HCT116 (cell line): Measurements from ENCODE around the gene PGBD1. TPM values are rescaled to one million over a fixed set of nuclear protein-coding genes. Genes with fewer than 3 reads are reported as not detected.
A peak's percentile ranks its signal among the peaks of the same experiment; 100 is the strongest.

Experiments
- ATAC-seq: fragments of 200-7000 bp; cut with Tn5 transposase; 2 replicates; pipeline ENCODE4 v1.9.1; 2020; ENCODE audit warnings: mild to moderate bottlenecking, moderate library complexity
- BruUV-seq: library from RNA; stranded (reverse); fragments of 400-500 nt; replicated peaks from 2 replicates; lab custom pipeline; 2021; lab: Mats Ljungman, UMichigan
- CTCF ChIA-PET: fragments of 300-600 bp; sonication (Branson Sonifier 250); formaldehyde crosslinking; loops from one replicate; lab custom pipeline; 2021; ENCODE audit warnings: antibody characterized with exemption; lab: Charles Lee
- POLR2A ChIA-PET: fragments of 300-600, 350-600 bp; sonication (Branson Sonifier 250); formaldehyde crosslinking; loops from one replicate; lab custom pipeline; 2021; ENCODE audit warnings: antibody characterized with exemption; lab: Charles Lee
- RAD21 ChIA-PET, 2 experiments: fragments of 300-600 bp; sonication (Branson Sonifier 250); formaldehyde crosslinking; loops; one replicate each; lab custom pipeline; 2023; ENCODE audit warnings: low total read pairs in 2 of 2; ENCODE audit not compliant: uncharacterized antibody in 2 of 2, unreplicated experiment in 2 of 2, low non-redundant PET in 1 of 2; lab: Charles Lee
- DNase-seq: peaks from one replicate; pipeline ENCODE4 v3.0.0-alpha.2; 2010; ENCODE audit warnings: low read depth, low spot score
- H2AFZ ChIP-seq: fragments of 200-600 bp; shearing (Covaris generic), sonication (generic); 2 replicates; pipeline ENCODE4 v1.6.1; 2017; ENCODE audit warnings: low read depth, mixed run types, mixed read lengths, antibody characterized with exemption, low read length; ENCODE audit not compliant: poor library complexity, severe bottlenecking
- H3K27ac ChIP-seq: 2 replicates; pipeline ENCODE4 v1.5.1; 2012; ENCODE audit warnings: low read depth, low read length
- H3K27me3 ChIP-seq: fragments of 200-600 bp; sonication (generic); 2 replicates; pipeline ENCODE4 v1.6.1; 2016; ENCODE audit warnings: mixed run types, low read length, mixed read lengths; ENCODE audit not compliant: insufficient read depth
- H3K36me3 ChIP-seq, 2 experiments: fragments of 200-500 bp in 1 of 2; fragments of 200-600 bp in 1 of 2; sonication (Bioruptor generic) in 1 of 2; sonication (generic) in 1 of 2; 2 replicates each; pipeline versions ENCODE4 v1.5.1 to v1.6.1; 2014 to 2016; ENCODE audit warnings: low read length in 2 of 2, inconsistent platforms in 1 of 2, mixed read lengths in 1 of 2, mixed run types in 1 of 2; ENCODE audit not compliant: insufficient read depth in 2 of 2, control insufficient read depth in 1 of 2
- H3K4me1 ChIP-seq, 2 experiments: fragments of 200-600 bp in 1 of 2; sonication (generic) in 1 of 2; 2 replicates each; pipeline versions ENCODE4 v1.5.1 to v1.6.1; 2012 to 2017; ENCODE audit warnings: low read length in 2 of 2, inconsistent platforms in 1 of 2, mild to moderate bottlenecking in 1 of 2, mixed read lengths in 1 of 2, mixed run types in 1 of 2, moderate library complexity in 1 of 2; ENCODE audit not compliant: insufficient read depth in 2 of 2, control insufficient read depth in 1 of 2
- H3K4me2 ChIP-seq: fragments of 200-600 bp; sonication (generic); 2 replicates; pipeline ENCODE4 v1.6.1; 2017; ENCODE audit warnings: mixed run types, low read length, mixed read lengths
- H3K4me3 ChIP-seq, 2 experiments: fragments of 200-600 bp in 1 of 2; sonication (generic) in 1 of 2; replicated peaks in 1 of 2; 2 replicates each; pipeline ENCODE4 v1.5.1; 2011 to 2016; ENCODE audit warnings: low read length in 2 of 2, control low read depth in 1 of 2, low read depth in 1 of 2, mild to moderate bottlenecking in 1 of 2, mixed read lengths in 1 of 2, mixed run types in 1 of 2
- H3K79me2 ChIP-seq: fragments of 200-600 bp; sonication (generic); 2 replicates; pipeline ENCODE4 v1.6.1; 2017; ENCODE audit warnings: mild to moderate bottlenecking, mixed run types, low read length, moderate library complexity, mixed read lengths; ENCODE audit not compliant: insufficient read depth
- H3K9ac ChIP-seq: fragments of 200-600 bp; sonication (generic); 2 replicates; pipeline ENCODE4 v1.6.1; 2016; ENCODE audit warnings: low read length, mixed read lengths
- H3K9me2 ChIP-seq: fragments of 200-600 bp; sonication (generic), shearing (Covaris generic); 2 replicates; pipeline ENCODE4 v1.6.1; 2017; ENCODE audit warnings: mixed run types, mild to moderate bottlenecking, moderate library complexity; ENCODE audit not compliant: insufficient read depth
- H3K9me3 ChIP-seq, 2 experiments: fragments of 200-500 bp in 1 of 2; fragments of 200-600 bp in 1 of 2; sonication (Bioruptor generic) in 1 of 2; sonication (generic) in 1 of 2; 2 replicates each; pipeline ENCODE4 v1.6.1; 2014 to 2017; ENCODE audit warnings: low read length in 2 of 2, mixed read lengths in 2 of 2, inconsistent platforms in 1 of 2, low read depth in 1 of 2, mild to moderate bottlenecking in 1 of 2, mixed run types in 1 of 2, moderate library complexity in 1 of 2; ENCODE audit not compliant: control insufficient read depth in 1 of 2, insufficient read depth in 1 of 2
- H4K20me1 ChIP-seq: fragments of 200-600 bp; sonication (generic), shearing (Covaris generic); 2 replicates; pipeline ENCODE4 v1.6.1; 2017; ENCODE audit warnings: mixed run types, mild to moderate bottlenecking, moderate library complexity; ENCODE audit not compliant: insufficient read depth
- CBX3 ChIP-seq: IDR thresholded peaks from 2 replicates; pipeline ENCODE4 v1.6.1; 2012; ENCODE audit warnings: low read depth
- CEBPB ChIP-seq: IDR thresholded peaks from 2 replicates; pipeline ENCODE4 v1.6.1; 2012; ENCODE audit warnings: low read depth
- EGR1 ChIP-seq: IDR thresholded peaks from 2 replicates; pipeline ENCODE4 v1.6.1; 2012; ENCODE audit warnings: low read depth
- ELF1 ChIP-seq: IDR thresholded peaks from 2 replicates; pipeline ENCODE4 v1.6.1; 2012; ENCODE audit warnings: low read depth, borderline replicate concordance
- FOSL1 ChIP-seq: IDR thresholded peaks from 2 replicates; pipeline ENCODE4 v1.6.1; 2012; ENCODE audit warnings: low read depth
- JUND ChIP-seq: IDR thresholded peaks from 2 replicates; pipeline ENCODE4 v1.6.1; 2012
- POLR2A ChIP-seq: IDR thresholded peaks from 2 replicates; pipeline ENCODE4 v1.7.0; 2011; ENCODE audit warnings: borderline replicate concordance; ENCODE audit not compliant: insufficient read depth, insufficient read length; ENCODE audit errors: extremely low read depth
- POLR2AphosphoS5 ChIP-seq: IDR thresholded peaks from 2 replicates; pipeline ENCODE4 v1.6.1; 2011; ENCODE audit warnings: mild to moderate bottlenecking, low read depth, low read length, moderate library complexity
- RAD21 ChIP-seq: IDR thresholded peaks from 2 replicates; pipeline ENCODE4 v1.6.1; 2012; ENCODE audit warnings: low read depth, mild to moderate bottlenecking
- SIN3A ChIP-seq: IDR thresholded peaks from 2 replicates; pipeline ENCODE4 v1.6.1; 2012; ENCODE audit warnings: low read depth
- SP1 ChIP-seq: IDR thresholded peaks from 2 replicates; pipeline ENCODE4 v1.6.1; 2012; ENCODE audit warnings: low read depth
- SRF ChIP-seq: IDR thresholded peaks from 2 replicates; pipeline ENCODE4 v1.6.1; 2012; ENCODE audit warnings: low read depth
- TCF7L2 ChIP-seq: IDR thresholded peaks from 2 replicates; pipeline ENCODE4 v1.7.0; 2011; ENCODE audit warnings: borderline replicate concordance, inconsistent platforms; ENCODE audit not compliant: insufficient read depth, insufficient read length; ENCODE audit errors: extremely low read depth
- YY1 ChIP-seq: IDR thresholded peaks from 2 replicates; pipeline ENCODE4 v1.6.1; 2011; ENCODE audit warnings: low read length, low read depth, moderate library complexity, mild to moderate bottlenecking; ENCODE audit not compliant: insufficient replicate concordance; ENCODE audit errors: extremely low read depth
- ZFX ChIP-seq: fragments of 450-650 bp; IDR thresholded peaks from 2 replicates; pipeline ENCODE4 v1.6.1; 2017
- ZNF274 ChIP-seq: fragments of 200-500 bp; sonication (Bioruptor generic); IDR thresholded peaks from 2 replicates; pipeline ENCODE4 v1.6.1; 2014; ENCODE audit warnings: mild to moderate bottlenecking, low read depth, low read length, inconsistent platforms
- intact Hi-C: fragments of 100-400 bp; cut with micrococcal nuclease; formaldehyde crosslinking; loops from 2 replicates; pipeline ENCODE4 v1.10.0; 2022
- total RNA-seq: library from RNA; stranded (reverse); gene quantifications from one replicate; pipeline ENCODE4 v1.2.1, GENCODE V29; 2021; ENCODE audit not compliant: unreplicated experiment
- TF ChIP-seq, protein P1 (sequence below): IDR thresholded peaks from 2 replicates; pipeline ENCODE4 v1.6.1; 2012
- TF ChIP-seq, protein P2 (sequence below): IDR thresholded peaks from 2 replicates; pipeline ENCODE4 v1.6.1; 2012
- TF ChIP-seq, protein P3 (sequence below): IDR thresholded peaks from 2 replicates; pipeline ENCODE4 v1.6.1; 2012; ENCODE audit warnings: low read depth
- TF ChIP-seq, protein P4 (sequence below): IDR thresholded peaks from 2 replicates; pipeline ENCODE4 v1.6.1; 2011; ENCODE audit warnings: mild to moderate bottlenecking, low read length, moderate library complexity; ENCODE audit not compliant: insufficient replicate concordance; ENCODE audit errors: extremely low read depth

PGBD1 gene
- total RNA-seq, 1 experiment from 2014 or later: 3.6 TPM

DNA sequence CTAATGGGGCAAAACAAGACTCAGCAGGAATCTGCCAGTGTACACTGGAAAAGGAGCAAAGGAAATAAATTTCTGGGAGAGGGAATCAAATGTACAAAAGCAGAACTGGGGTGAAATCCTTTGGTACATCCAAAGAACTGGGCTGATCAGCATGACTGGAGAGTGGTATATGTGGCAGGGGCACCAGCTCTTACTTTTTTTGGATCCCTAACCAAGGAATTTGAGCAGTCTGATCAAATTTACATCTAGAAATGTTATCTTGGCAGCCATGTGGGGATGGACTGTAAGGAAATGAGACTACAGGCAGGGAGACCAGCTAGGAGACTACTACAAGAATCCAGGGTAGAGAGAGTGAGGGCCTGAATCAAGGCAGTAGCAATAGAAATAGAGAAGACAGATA lies 55.7 kb downstream of the PGBD1 start:
- Histone ChIP-seq H3K4me2 (peak overlapping the region; percentile 85), H3K9me3 (0 out of 4 replicates have a peak, but pooled peaks cover 4 to 6% of the 10 kb centered on the region in 2 experiments), H3K9me2 (no peaks in the 10 kb centered on the region), H3K27ac (peak overlapping the region; percentile 77; the same call in 1 of the 2 replicates), H2AFZ (no peak overlapping the region)
- CTCF ChIA-PET: no interaction called here
- RAD21 ChIA-PET: no interaction called here
- TF ChIP-seq FOSL1 (no peak), TCF7L2 (no peak), YY1 (no peak), POLR2AphosphoS5 (no peak), JUND (no peak), SRF (no peak), RAD21 (no peak), ZFX (no peak), EGR1 (no peak), SP1 (no peak), CEBPB (no peak), SIN3A (no peak), POLR2A (no peak), CBX3 (no peak), ZNF274 (no peak), ELF1 (no peak)
- TF ChIP-seq, protein P1, sequence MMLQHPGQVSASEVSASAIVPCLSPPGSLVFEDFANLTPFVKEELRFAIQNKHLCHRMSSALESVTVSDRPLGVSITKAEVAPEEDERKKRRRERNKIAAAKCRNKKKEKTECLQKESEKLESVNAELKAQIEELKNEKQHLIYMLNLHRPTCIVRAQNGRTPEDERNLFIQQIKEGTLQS: no peak
- TF ChIP-seq, protein P2, sequence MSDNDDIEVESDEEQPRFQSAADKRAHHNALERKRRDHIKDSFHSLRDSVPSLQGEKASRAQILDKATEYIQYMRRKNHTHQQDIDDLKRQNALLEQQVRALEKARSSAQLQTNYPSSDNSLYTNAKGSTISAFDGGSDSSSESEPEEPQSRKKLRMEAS: no peak
- TF ChIP-seq, protein P3, sequence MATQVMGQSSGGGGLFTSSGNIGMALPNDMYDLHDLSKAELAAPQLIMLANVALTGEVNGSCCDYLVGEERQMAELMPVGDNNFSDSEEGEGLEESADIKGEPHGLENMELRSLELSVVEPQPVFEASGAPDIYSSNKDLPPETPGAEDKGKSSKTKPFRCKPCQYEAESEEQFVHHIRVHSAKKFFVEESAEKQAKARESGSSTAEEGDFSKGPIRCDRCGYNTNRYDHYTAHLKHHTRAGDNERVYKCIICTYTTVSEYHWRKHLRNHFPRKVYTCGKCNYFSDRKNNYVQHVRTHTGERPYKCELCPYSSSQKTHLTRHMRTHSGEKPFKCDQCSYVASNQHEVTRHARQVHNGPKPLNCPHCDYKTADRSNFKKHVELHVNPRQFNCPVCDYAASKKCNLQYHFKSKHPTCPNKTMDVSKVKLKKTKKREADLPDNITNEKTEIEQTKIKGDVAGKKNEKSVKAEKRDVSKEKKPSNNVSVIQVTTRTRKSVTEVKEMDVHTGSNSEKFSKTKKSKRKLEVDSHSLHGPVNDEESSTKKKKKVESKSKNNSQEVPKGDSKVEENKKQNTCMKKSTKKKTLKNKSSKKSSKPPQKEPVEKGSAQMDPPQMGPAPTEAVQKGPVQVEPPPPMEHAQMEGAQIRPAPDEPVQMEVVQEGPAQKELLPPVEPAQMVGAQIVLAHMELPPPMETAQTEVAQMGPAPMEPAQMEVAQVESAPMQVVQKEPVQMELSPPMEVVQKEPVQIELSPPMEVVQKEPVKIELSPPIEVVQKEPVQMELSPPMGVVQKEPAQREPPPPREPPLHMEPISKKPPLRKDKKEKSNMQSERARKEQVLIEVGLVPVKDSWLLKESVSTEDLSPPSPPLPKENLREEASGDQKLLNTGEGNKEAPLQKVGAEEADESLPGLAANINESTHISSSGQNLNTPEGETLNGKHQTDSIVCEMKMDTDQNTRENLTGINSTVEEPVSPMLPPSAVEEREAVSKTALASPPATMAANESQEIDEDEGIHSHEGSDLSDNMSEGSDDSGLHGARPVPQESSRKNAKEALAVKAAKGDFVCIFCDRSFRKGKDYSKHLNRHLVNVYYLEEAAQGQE: no peak
- TF ChIP-seq, protein P4, sequence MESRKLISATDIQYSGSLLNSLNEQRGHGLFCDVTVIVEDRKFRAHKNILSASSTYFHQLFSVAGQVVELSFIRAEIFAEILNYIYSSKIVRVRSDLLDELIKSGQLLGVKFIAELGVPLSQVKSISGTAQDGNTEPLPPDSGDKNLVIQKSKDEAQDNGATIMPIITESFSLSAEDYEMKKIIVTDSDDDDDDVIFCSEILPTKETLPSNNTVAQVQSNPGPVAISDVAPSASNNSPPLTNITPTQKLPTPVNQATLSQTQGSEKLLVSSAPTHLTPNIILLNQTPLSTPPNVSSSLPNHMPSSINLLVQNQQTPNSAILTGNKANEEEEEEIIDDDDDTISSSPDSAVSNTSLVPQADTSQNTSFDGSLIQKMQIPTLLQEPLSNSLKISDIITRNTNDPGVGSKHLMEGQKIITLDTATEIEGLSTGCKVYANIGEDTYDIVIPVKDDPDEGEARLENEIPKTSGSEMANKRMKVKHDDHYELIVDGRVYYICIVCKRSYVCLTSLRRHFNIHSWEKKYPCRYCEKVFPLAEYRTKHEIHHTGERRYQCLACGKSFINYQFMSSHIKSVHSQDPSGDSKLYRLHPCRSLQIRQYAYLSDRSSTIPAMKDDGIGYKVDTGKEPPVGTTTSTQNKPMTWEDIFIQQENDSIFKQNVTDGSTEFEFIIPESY: no peak
- TF ChIP-seq, all 23 proteins: peak for 0
- POLR2A ChIA-PET: no interaction called here
- peak overlapping the region; percentile 78 for H3K9ac ChIP-seq
- no peaks in the 10 kb centered on the region for H3K27me3 ChIP-seq
- intact Hi-C loops: loop anchor here (5.0 kb wide), 1 partner anchor 70 kb away; the partner anchor contains the start of gene ZSCAN26
- no peaks in the 10 kb centered on the region for H3K36me3 ChIP-seq
- H3K4me1 ChIP-seq: peaks cover 13 to 19% of the 10 kb centered on the region in 2 experiments; a peak in 3 of 4 replicates
- peaks cover 5% of the 10 kb centered on the region; the same call in 1 of the 2 replicates for H3K79me2 ChIP-seq
- no peaks in the 10 kb centered on the region for H4K20me1 ChIP-seq
- peak overlapping the region in 1 of 2 experiments; percentile 72; a peak in 3 of 4 replicates for H3K4me3 ChIP-seq
- ATAC-seq (no peak), DNase-seq (no peak)
- BruUV-seq: no TSS peak
